NK-92 treated with Interleukin-12 subunit alpha and Interleukin-12 subunit beta, amount 100 ng/mL, for 24 hours (cell line): ENCODE measurements around the gene DTX3.
"Not testable (repeated sequence)": the region's sequence is repeated elsewhere in the genome, so short reads cannot be mapped to it uniquely, and the experiment has no call there.

Experiments
- DNase-seq: peaks from one replicate; lab custom pipeline; 2025; lab: John Stamatoyannopoulos, UW

DTX3 gene

GRCh38 chr12:57607958-57608663 is 3.5 kb downstream of the DTX3 start:
- DNase-seq = no peak

DNA sequence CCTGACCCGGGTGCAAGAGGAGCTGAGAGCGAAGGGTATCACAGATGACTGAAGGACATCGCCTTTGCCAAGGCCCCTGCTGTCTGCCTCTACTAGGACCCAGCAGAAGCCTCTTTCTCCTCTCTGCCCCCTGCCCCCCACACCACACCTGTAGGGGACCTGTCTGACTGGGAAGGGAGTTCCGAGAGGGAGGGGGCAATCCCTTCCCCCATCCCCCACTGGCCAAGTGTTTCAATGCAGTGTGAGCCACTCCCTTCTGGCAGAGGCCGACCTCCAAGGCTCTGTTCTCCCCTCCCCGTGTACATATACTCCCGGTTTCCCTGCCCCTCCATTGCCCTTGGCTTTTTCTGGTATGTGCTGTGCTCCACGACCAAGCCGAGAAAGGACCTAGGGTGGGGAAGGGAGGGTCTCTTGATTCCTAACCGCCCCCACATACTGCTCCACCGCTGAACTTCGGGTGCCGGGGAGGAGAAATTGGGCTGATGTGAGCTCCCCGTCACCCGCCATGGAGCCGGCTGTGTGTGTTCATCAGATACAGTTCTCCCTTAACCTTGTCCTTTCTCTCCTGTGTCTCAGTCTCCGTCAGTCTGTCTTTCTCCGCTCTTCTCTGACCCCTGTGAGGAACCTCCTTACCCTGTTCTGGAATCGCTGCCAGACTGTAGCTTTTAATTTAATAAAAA is 4.6 kb downstream of the DTX3 start:
- no peak for DNase-seq

DNA sequence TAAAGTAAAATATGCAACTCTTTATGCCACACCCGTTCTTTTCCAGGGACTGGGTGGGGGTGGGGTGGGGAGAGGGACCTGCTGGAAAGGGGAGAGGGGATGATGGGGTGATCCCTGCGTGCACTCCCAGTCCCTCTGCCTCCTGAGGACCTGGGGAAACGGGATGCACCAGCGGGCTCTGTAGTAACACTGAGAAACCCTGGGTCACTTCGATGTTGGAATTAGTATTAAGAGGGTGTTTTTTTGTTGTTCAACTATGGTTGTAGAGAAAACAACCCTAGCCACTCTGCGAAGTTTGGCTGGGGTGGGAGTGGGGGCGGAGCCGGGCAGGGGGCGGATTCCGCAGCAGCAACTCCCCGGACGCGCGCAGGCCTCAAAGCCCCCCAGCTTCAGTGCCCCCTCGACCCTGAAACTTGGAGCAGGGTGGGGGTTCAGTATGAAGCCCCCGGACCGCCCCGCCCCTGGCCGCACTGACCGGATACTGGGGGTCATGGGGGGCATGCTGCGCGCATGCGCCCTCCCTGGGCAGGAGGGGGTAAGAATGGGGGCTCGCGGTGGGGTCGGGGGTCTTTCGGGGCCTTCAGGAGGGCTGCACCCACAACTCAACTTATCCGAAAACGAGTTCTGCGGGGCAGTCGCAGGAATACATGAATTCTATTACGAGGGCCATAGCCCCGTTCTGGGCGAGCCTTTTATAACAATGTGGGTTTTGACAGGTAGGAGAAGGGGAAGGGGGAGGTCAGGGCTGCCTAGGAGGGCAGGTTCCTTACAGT is 5.3 kb downstream of the DTX3 start:
- no peak for DNase-seq

GRCh38 chr12:57610554-57611107 is 6.0 kb downstream of the DTX3 start:
- DNase-seq = no peak

DNA sequence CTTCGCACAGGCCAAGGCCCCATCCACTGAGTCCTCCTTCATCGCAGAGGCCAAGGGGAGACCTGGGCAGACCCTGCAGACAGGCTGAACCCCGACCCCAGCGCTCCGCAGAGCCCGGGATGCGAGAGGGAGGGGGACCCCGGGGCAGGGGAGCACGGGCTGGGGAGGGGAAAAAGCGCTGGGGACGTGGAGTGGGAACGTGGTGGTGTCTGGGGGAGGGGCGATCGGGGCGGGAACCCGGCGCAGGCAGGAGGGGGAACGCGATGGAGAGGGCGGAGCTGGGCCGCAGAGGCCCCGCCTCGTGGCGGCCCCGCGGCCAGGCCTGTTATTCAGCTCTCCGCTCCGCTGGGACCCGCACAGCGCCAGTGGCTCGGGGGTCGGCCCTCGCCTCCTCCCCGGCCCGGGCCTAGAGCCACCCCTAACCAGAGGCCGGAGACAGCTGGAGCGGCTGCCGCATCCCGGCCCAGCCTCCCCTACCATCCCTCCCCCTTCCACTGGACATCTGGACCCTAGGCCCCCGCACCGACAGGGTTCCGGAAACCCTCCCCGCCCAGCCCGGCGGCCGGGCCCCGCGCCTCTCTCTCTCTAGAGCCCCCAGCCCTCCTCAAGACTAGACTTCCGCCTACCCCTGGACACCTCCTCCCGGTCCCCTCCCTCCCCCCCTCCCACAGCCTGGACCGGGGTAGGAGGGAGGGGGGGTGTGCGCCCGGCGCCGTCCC is 6.6 kb downstream of the DTX3 start, which contains the start of gene ARHGEF25:
TSS of gene ARHGEF25 (plus strand) at position 328 of the 719 bp plus-strand sequence. CDS start 460 bp downstream, outside the sequence.
- no peak for DNase-seq

DNA sequence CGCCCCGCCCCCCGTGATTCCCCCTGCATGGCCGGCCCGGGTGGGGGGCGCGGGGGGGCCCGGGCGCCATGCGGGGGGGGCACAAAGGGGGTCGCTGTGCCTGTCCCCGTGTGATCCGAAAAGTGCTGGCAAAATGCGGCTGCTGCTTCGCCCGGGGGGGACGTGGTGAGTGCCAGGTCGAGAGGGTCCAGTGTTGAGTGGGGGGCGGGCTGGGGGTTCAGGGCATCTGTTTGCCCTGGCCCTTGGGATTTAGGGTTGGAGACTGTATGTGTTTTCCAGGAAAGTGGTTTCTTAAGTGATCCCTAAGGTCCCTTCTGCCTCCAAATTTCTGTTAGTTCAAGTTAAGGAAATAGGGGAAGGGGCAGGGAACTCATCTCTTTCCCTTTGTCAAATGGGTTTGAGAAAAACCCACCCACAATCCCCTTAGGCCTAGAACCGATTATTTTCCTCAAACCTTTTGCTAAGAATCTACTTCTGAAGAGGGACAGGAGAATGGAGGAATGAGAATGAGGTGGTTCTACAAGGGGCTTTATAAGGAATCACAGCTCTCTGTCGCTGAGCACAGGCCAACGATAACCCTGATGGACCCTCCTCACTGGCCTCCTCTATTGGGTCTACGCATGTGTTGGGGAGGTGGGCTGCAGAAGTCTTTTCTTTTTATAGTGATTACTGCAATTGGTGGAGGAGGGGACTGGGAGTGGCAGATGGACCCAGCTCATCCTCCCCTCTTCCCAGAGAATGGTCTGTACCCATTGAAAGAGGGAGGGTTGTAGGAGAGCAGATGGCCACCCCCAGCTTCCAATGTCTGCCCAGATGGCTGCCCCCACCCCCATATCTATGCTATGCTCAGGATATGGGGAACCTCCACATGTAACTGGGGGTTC is 7.4 kb downstream of the DTX3 start:
- DNase-seq = no peak

DNA sequence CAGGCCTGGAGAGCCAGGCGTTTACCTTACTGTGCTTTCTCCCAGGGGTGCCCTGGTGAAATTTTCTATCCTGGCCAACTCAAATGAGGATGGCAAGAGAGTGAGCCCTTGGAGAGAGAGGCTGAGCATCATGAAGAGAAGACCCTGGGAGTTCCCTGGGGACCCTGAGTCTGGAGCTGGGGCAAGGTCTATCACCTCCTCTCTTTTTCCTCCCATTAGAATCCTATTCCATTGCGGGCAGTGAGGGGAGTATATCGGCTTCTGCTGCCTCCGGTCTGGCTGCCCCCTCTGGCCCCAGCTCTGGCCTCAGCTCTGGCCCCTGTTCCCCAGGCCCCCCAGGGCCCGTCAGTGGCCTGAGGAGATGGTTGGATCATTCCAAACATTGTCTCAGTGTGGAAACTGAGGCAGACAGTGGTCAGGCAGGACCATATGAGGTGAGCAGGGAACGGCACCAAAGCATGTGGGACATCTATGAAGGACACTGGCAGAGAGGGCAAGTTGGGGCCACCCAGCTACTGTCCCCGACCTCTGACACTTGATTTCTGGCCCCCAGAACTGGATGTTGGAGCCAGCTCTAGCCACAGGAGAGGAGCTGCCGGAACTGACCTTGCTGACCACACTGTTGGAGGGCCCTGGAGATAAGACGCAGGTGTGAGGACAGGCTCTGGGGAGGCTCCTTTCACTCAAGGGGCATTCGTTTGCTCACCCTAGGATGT is 8.2 kb downstream of the DTX3 start:
- no peak for DNase-seq

- no peak for DNase-seq
These were observed 8.9 kb downstream of the DTX3 start for GRCh38 chr12:57613427-57614109.

GRCh38 chr12:57614178-57614947 is 9.7 kb downstream of the DTX3 start:
- DNase-seq = no peak

GRCh38 chr12:57614948-57615500 is 10.4 kb downstream of the DTX3 start:
- no peak for DNase-seq

GRCh38 chr12:57615637-57616036 is 11.0 kb downstream of the DTX3 start:
- DNase-seq = no peak

GRCh38 chr12:57616383-57617101 is 11.9 kb downstream of the DTX3 start:
- DNase-seq = no peak

GRCh38 chr12:57617942-57618341 is 13.3 kb downstream of the DTX3 start:
- no peak for DNase-seq

DNA sequence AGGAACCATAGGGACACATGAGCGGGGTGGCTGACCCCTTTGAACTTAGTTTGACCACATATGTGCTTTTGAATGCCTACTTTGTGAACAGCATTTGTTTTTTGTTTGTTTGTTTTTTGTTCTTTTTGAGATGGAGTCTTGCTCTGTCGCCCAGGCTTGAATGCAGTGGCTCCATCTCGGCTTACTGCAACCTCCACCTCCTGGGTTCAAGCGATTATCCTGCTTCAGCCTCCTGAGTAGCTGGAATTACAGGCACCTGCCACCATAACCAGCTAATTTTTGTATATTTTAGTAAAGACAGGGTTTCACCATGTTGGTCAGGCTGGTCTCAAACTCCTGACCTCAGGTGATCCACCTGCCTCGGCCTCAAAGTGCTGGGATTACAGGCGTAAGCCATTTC is 13.8 kb downstream of the DTX3 start:
- not testable (repeated sequence) for DNase-seq

GRCh38 chr12:57618966-57619433 is 14.4 kb downstream of the DTX3 start:
- no peak for DNase-seq

GRCh38 chr12:57619434-57620244 is 15.0 kb downstream of the DTX3 start:
- DNase-seq = no peak
